Erythroblast (primary cell): ENCODE data around the gene ELAVL4.

Source experiments
- GATA1 ChIP-seq: IDR thresholded peaks from 2 replicates; pipeline ENCODE4 v1.6.1; 2011; ENCODE audit warnings: low read depth, mild to moderate bottlenecking, control low read depth, low read length, moderate library complexity
- POLR2A ChIP-seq: IDR thresholded peaks from 2 replicates; pipeline ENCODE4 v1.6.1; 2011; ENCODE audit warnings: mild to moderate bottlenecking, low read length

DNA sequence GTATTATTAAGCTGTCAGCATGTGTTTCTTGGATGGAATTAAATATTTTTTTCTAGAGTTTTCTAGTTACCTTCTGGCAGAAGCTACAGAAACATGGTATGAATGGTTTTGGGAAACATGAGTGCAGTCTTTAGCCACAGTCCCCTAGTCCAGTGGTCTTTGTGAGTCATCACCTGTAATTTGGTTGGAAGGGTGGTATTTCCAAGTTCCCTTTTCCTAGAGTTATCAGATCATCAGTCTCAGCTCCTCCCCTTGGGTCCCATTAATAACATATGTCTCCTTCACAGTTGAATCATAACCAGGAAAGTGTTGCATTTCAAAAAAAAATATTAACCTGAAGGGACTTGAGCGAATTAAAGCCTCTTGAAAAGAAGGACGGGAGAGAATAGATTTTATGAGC is 27.0 kb downstream of the ELAVL4 start:
- TF ChIP-seq POLR2A (no peak), GATA1 (no peak)
